ENCODE data around the gene LRP1. TPM values are rescaled to one million over a fixed set of nuclear protein-coding genes. Genes with fewer than 3 reads are reported as not detected.

LRP1 gene
- total RNA-seq, 1 donor from 2014 or later, result 591 TPM

GRCh38 chr12:57223191-57224165 is 95.2 kb downstream of the LRP1 start:
- no peaks in the 10 kb centered on the region for H3K9me3 Mint-ChIP-seq (ENCODE audit: unreplicated experiment)
- H3K27ac Mint-ChIP-seq (ENCODE audit: unreplicated experiment), result no peak overlapping the region
- no peak overlapping the region for H3K4me3 Mint-ChIP-seq (ENCODE audit: unreplicated experiment)
- peaks cover 3% of the 10 kb centered on the region for H3K36me3 Mint-ChIP-seq (ENCODE audit: unreplicated experiment)
- peaks cover 13% of the 10 kb centered on the region for H3K27me3 Mint-ChIP-seq (ENCODE audit: unreplicated experiment)
- no peak for DNase-seq (ENCODE audit: extremely low spot score, unreplicated experiment)
- TF ChIP-seq CTCF (IDR thresholded peaks at IDR 0.05), result no peak
- H3K4me1 Mint-ChIP-seq (ENCODE audit: unreplicated experiment), result peaks cover 33% of the 10 kb centered on the region

GRCh38 chr12:57224278-57224972 is 96.1 kb downstream of the LRP1 start:
- H3K27ac Mint-ChIP-seq (ENCODE audit: unreplicated experiment), result no peak overlapping the region
- H3K27me3 Mint-ChIP-seq (ENCODE audit: unreplicated experiment), result peaks cover 13% of the 10 kb centered on the region
- no peak overlapping the region for H3K4me3 Mint-ChIP-seq (ENCODE audit: unreplicated experiment)
- TF ChIP-seq CTCF (IDR thresholded peaks at IDR 0.05), result no peak
- H3K4me1 Mint-ChIP-seq (ENCODE audit: unreplicated experiment), result peaks cover 32% of the 10 kb centered on the region
- DNase-seq (ENCODE audit: extremely low spot score, unreplicated experiment), result no peak
- H3K9me3 Mint-ChIP-seq (ENCODE audit: unreplicated experiment), result no peaks in the 10 kb centered on the region
- peaks cover 3% of the 10 kb centered on the region for H3K36me3 Mint-ChIP-seq (ENCODE audit: unreplicated experiment)

GRCh38 chr12:57224973-57225679 is 96.8 kb downstream of the LRP1 start:
- no peak for DNase-seq (ENCODE audit: extremely low spot score, unreplicated experiment)

GRCh38 chr12:57225680-57226210 is 97.5 kb downstream of the LRP1 start:
- peaks cover 5% of the 10 kb centered on the region for H3K36me3 Mint-ChIP-seq (ENCODE audit: unreplicated experiment)
- peaks cover 6% of the 10 kb centered on the region for H3K27me3 Mint-ChIP-seq (ENCODE audit: unreplicated experiment)
- peaks cover 30% of the 10 kb centered on the region for H3K4me1 Mint-ChIP-seq (ENCODE audit: unreplicated experiment)
- TF ChIP-seq CTCF (IDR thresholded peaks at IDR 0.05), result no peak
- H3K27ac Mint-ChIP-seq (ENCODE audit: unreplicated experiment), result no peak overlapping the region
- H3K9me3 Mint-ChIP-seq (ENCODE audit: unreplicated experiment), result no peaks in the 10 kb centered on the region
- DNase-seq (ENCODE audit: extremely low spot score, unreplicated experiment), result no peak
- no peak overlapping the region for H3K4me3 Mint-ChIP-seq (ENCODE audit: unreplicated experiment)

More at GRCh38 chr12:57224973-57225679, 96.8 kb downstream of the LRP1 start:
- Mint-ChIP-seq H3K4me3 (ENCODE audit: unreplicated experiment) (no peak overlapping the region), H3K9me3 (ENCODE audit: unreplicated experiment) (no peaks in the 10 kb centered on the region), H3K36me3 (ENCODE audit: unreplicated experiment) (peaks cover 3% of the 10 kb centered on the region), H3K4me1 (ENCODE audit: unreplicated experiment) (peaks cover 28% of the 10 kb centered on the region), H3K27ac (ENCODE audit: unreplicated experiment) (no peak overlapping the region), H3K27me3 (ENCODE audit: unreplicated experiment) (peaks cover 10% of the 10 kb centered on the region)
- TF ChIP-seq CTCF (IDR thresholded peaks at IDR 0.05), result peak; percentile 41

All from osteocyte (in vitro differentiated cells).